MM.1S (cell line): Measurements from ENCODE around the gene NDUFS4.

Source experiments
- DNase-seq: peaks from one replicate; pipeline ENCODE4 v3.0.0-alpha.2; 2015
- H2AFZ ChIP-seq: fragments of 300-600 bp; sonication (generic); 2 replicates; pipeline ENCODE4 v1.6.0; 2016; ENCODE audit warnings: antibody characterized with exemption, low read length
- H3F3A ChIP-seq: fragments of 300-600 bp; sonication (generic); 2 replicates; pipeline ENCODE4 v1.6.1; 2016; ENCODE audit warnings: mild to moderate bottlenecking, antibody characterized with exemption, low read length, moderate library complexity, mixed read lengths; ENCODE audit not compliant: insufficient read depth
- H3K27ac ChIP-seq: fragments of 300-600 bp; sonication (generic); 2 replicates; pipeline ENCODE4 v1.5.1; 2016; ENCODE audit warnings: mild to moderate bottlenecking, low read length
- H3K27me3 ChIP-seq: fragments of 300-600 bp; sonication (generic); replicated peaks from 2 replicates; pipeline ENCODE4 v1.6.0; 2016; ENCODE audit warnings: low read length; ENCODE audit not compliant: insufficient read depth
- H3K36me3 ChIP-seq: fragments of 300-600 bp; sonication (generic); replicated peaks from 2 replicates; pipeline ENCODE4 v1.6.1; 2016; ENCODE audit warnings: mild to moderate bottlenecking, low read length, mixed read lengths; ENCODE audit not compliant: insufficient read depth
- H3K4me1 ChIP-seq: fragments of 300-600 bp; sonication (generic); 2 replicates; pipeline ENCODE4 v1.6.1; 2016; ENCODE audit warnings: low read length, mixed read lengths
- H3K4me2 ChIP-seq: fragments of 300-600 bp; sonication (generic); 2 replicates; pipeline ENCODE4 v1.6.0; 2016; ENCODE audit warnings: low read depth, low read length
- H3K4me3 ChIP-seq: fragments of 300-600 bp; sonication (generic); 2 replicates; pipeline ENCODE4 v1.5.1; 2016; ENCODE audit warnings: low read length, mixed read lengths
- H3K79me2 ChIP-seq: fragments of 300-600 bp; sonication (generic); 2 replicates; pipeline ENCODE4 v1.6.1; 2016; ENCODE audit warnings: mixed run types, low read length, mixed read lengths
- H3K9ac ChIP-seq: fragments of 300-600 bp; sonication (generic); 2 replicates; pipeline ENCODE4 v1.6.1; 2016; ENCODE audit warnings: low read length, mixed read lengths
- H3K9me2 ChIP-seq: fragments of 300-600 bp; sonication (generic); replicated peaks from 2 replicates; pipeline ENCODE4 v1.6.1; 2016; ENCODE audit warnings: mild to moderate bottlenecking, low read length, mixed read lengths; ENCODE audit not compliant: insufficient read depth
- H3K9me3 ChIP-seq: fragments of 300-600 bp; sonication (generic); replicated peaks from 2 replicates; pipeline ENCODE4 v1.6.1; 2016; ENCODE audit warnings: mild to moderate bottlenecking, low read length, mixed read lengths; ENCODE audit not compliant: insufficient read depth
- H4K20me1 ChIP-seq: fragments of 300-600 bp; sonication (generic); 2 replicates; pipeline ENCODE4 v1.6.1; 2016; ENCODE audit warnings: mild to moderate bottlenecking, low read length, moderate library complexity, mixed read lengths; ENCODE audit not compliant: insufficient read depth
- EZH2 ChIP-seq: fragments of 300-600 bp; sonication (generic); optimal IDR thresholded peaks from 2 replicates; pipeline ENCODE3; 2017; ENCODE audit warnings: low read depth, mild to moderate bottlenecking, antibody characterized with exemption, low read length, mixed read lengths
- EZH2phosphoT487 ChIP-seq: fragments of 300-600 bp; sonication (generic); IDR thresholded peaks from 2 replicates; pipeline ENCODE4 v1.6.1; 2018; ENCODE audit warnings: antibody characterized with exemption, low read length
- TF ChIP-seq, protein P1 (sequence below): fragments of 300-600 bp; sonication (generic); IDR thresholded peaks from 2 replicates; pipeline ENCODE4 v1.5.1; 2016; ENCODE audit warnings: antibody characterized with exemption, low read length, mixed read lengths

The NDUFS4 gene

DNA sequence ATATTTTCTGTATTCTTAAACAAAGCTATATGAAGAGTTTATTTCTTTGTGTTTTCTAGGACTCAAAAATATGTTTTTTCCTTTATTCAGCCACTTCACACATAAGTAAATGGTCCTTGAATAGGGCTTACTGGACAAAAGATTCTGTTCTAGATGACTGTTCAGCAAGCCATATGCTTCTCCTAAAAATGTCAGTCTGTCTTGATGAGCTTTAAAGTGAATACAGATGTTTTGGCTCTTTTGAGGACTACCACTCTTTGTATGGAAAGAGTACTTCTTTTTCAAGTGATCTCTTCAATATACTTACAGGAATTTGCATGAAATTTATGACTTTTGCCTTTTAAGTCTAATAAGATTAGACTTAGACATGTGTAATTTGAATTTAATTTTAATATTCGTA lies 8.4 kb downstream of the NDUFS4 start:
- Histone ChIP-seq H3K9ac (no peak overlapping the region), H3K4me3 (no peak overlapping the region), H3K9me2 (no peaks in the 10 kb centered on the region), H3K4me2 (no peak overlapping the region), H3K4me1 (no peaks in the 10 kb centered on the region), H3K27ac (no peak overlapping the region), H3K79me2 (peaks cover 91% of the 10 kb centered on the region), H2AFZ (no peak overlapping the region), H4K20me1 (no peaks in the 10 kb centered on the region), H3K9me3 (no peaks in the 10 kb centered on the region), H3F3A (no peaks in the 10 kb centered on the region), H3K36me3 (no peaks in the 10 kb centered on the region), H3K27me3 (no peaks in the 10 kb centered on the region)
- TF ChIP-seq EZH2phosphoT487, result no peak
- TF ChIP-seq, protein P1, sequence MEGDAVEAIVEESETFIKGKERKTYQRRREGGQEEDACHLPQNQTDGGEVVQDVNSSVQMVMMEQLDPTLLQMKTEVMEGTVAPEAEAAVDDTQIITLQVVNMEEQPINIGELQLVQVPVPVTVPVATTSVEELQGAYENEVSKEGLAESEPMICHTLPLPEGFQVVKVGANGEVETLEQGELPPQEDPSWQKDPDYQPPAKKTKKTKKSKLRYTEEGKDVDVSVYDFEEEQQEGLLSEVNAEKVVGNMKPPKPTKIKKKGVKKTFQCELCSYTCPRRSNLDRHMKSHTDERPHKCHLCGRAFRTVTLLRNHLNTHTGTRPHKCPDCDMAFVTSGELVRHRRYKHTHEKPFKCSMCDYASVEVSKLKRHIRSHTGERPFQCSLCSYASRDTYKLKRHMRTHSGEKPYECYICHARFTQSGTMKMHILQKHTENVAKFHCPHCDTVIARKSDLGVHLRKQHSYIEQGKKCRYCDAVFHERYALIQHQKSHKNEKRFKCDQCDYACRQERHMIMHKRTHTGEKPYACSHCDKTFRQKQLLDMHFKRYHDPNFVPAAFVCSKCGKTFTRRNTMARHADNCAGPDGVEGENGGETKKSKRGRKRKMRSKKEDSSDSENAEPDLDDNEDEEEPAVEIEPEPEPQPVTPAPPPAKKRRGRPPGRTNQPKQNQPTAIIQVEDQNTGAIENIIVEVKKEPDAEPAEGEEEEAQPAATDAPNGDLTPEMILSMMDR, result no peak
- no peak for TF ChIP-seq EZH2
- DNase-seq, result no peak

DNA sequence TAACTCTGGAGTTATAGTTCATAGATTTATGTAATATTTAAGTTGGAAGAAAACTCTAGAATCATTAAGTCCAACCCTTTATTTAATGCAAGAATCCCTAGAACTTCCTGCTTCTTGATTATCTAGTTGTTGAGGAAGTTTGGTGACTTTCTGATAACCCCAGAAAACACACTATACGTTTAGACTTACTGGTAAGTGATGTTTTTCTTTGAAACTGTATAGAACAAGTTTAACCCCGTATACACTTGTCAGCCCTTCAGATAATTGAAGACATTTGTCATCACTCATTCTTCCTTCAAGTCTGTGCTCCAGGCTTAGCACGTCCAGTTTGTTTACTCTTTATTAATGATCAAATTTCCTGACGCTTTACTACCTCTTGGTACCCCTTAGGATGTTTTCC lies 9.0 kb downstream of the NDUFS4 start:
- TF ChIP-seq EZH2phosphoT487 (no peak), EZH2 (no peak)
- TF ChIP-seq, protein P1, result no peak

GRCh38 chr5:53571403-53571802 lies 11.0 kb downstream of the NDUFS4 start:
- no peak overlapping the region for H3K9ac ChIP-seq
- no peaks in the 10 kb centered on the region for H3K27me3 ChIP-seq
- TF ChIP-seq EZH2 (no peak), EZH2phosphoT487 (no peak)
- TF ChIP-seq, protein P1, result no peak
- no peaks in the 10 kb centered on the region for H3K9me3 ChIP-seq
- H3K79me2 ChIP-seq, result peaks cover 91% of the 10 kb centered on the region
- H3K4me3 ChIP-seq, result no peak overlapping the region
- H2AFZ ChIP-seq, result no peak overlapping the region
- no peaks in the 10 kb centered on the region for H3K36me3 ChIP-seq
- no peak for DNase-seq
- H3F3A ChIP-seq, result no peaks in the 10 kb centered on the region
- no peaks in the 10 kb centered on the region for H3K4me1 ChIP-seq
- no peaks in the 10 kb centered on the region for H4K20me1 ChIP-seq
- no peak overlapping the region for H3K4me2 ChIP-seq
- H3K9me2 ChIP-seq, result no peaks in the 10 kb centered on the region
- no peak overlapping the region for H3K27ac ChIP-seq

More for the DNA sequence above, 9.0 kb downstream of the NDUFS4 start:
- no peak overlapping the region for H3K4me3 ChIP-seq
- H3K9me2 ChIP-seq, result no peaks in the 10 kb centered on the region
- H3K36me3 ChIP-seq, result no peaks in the 10 kb centered on the region
- no peaks in the 10 kb centered on the region for H3K4me1 ChIP-seq
- no peaks in the 10 kb centered on the region for H3K27me3 ChIP-seq
- no peak for DNase-seq
- H3K79me2 ChIP-seq, result peaks cover 91% of the 10 kb centered on the region
- H3K27ac ChIP-seq, result no peak overlapping the region
- H3K9ac ChIP-seq, result no peak overlapping the region
- no peak overlapping the region for H2AFZ ChIP-seq
- H3K4me2 ChIP-seq, result no peak overlapping the region
- H3F3A ChIP-seq, result no peaks in the 10 kb centered on the region
- H3K9me3 ChIP-seq, result no peaks in the 10 kb centered on the region
- H4K20me1 ChIP-seq, result no peaks in the 10 kb centered on the region
